Germinal center (tissue), 1 donor: ENCODE measurements around the gene ATXN3.
A peak's percentile ranks its signal among the peaks of the same experiment; 100 is the strongest.
"Not testable (repeated sequence)": the region's sequence is repeated elsewhere in the genome, so short reads cannot be mapped to it uniquely, and the experiment has no call there.

ENCODE experiments used
- DNase-seq: peaks from one replicate; pipeline ENCODE4 v3.0.0; 2012; ENCODE audit warnings: mixed read lengths, low spot score

Gene ATXN3

GRCh38 chr14:92058006-92058917 is 48.1 kb downstream of the ATXN3 start:
- no peak for DNase-seq

GRCh38 chr14:92049781-92050180 is 56.6 kb downstream of the ATXN3 start:
- no peak for DNase-seq

GRCh38 chr14:92049221-92049620 is 57.2 kb downstream of the ATXN3 start:
- DNase-seq: not testable (repeated sequence)

GRCh38 chr14:92045904-92046303 is 60.5 kb downstream of the ATXN3 start:
- not testable (repeated sequence) for DNase-seq

- DNase-seq: not testable (repeated sequence)
These were observed 64.6 kb downstream of the ATXN3 start for GRCh38 chr14:92041766-92042165.

- no peak for DNase-seq
These were observed 65.2 kb downstream of the ATXN3 start for GRCh38 chr14:92041203-92041602.

GRCh38 chr14:92040431-92041051 is 65.8 kb downstream of the ATXN3 start:
- DNase-seq: peak; percentile 31

GRCh38 chr14:92039719-92040430 is 66.5 kb downstream of the ATXN3 start, which contains the start of gene TRIP11:
Gene TRIP11 (minus strand): TSS chr14:92040059. CDS start chr14:92039685, 374 bp downstream.
- DNase-seq: peak; percentile 92

GRCh38 chr14:92039063-92039718 is 67.2 kb downstream of the ATXN3 start:
- peak; percentile 21 for DNase-seq

- DNase-seq: no peak
These were observed 68.4 kb downstream of the ATXN3 start for GRCh38 chr14:92037989-92038388.

GRCh38 chr14:92035890-92036289 is 70.5 kb downstream of the ATXN3 start:
- DNase-seq: no peak

- no peak for DNase-seq
These were observed 72.3 kb downstream of the ATXN3 start for GRCh38 chr14:92033906-92034687.

- no peak for DNase-seq
These were observed 72.9 kb downstream of the ATXN3 start for GRCh38 chr14:92033433-92033832.

GRCh38 chr14:92026548-92027190 is 79.7 kb downstream of the ATXN3 start:
- no peak for DNase-seq

GRCh38 chr14:92022036-92022435 is 84.3 kb downstream of the ATXN3 start:
- DNase-seq: no peak

GRCh38 chr14:92021523-92021922 is 84.9 kb downstream of the ATXN3 start:
- no peak for DNase-seq

GRCh38 chr14:92014040-92014439 is 92.3 kb downstream of the ATXN3 start:
- DNase-seq: no peak

GRCh38 chr14:92012121-92012748 is 94.1 kb downstream of the ATXN3 start:
- no peak for DNase-seq

- DNase-seq: no peak
These were observed 95.7 kb downstream of the ATXN3 start for GRCh38 chr14:92010644-92011043.

GRCh38 chr14:92009604-92010003 is 96.8 kb downstream of the ATXN3 start:
- no peak for DNase-seq
